GM18517 (cell line): ENCODE data around the gene CDH2.

Source experiments
- ATAC-seq: cut with Tn5 transposase; IDR thresholded peaks from one replicate; pipeline ENCODE4 v1.9.1; 2021; ENCODE audit warnings: mild to moderate bottlenecking, moderate library complexity; ENCODE audit not compliant: unreplicated experiment

Gene CDH2

GRCh38 chr18:28171837-28172236 is 5.1 kb downstream of the CDH2 start:
- ATAC-seq, result no peak

- no peak for ATAC-seq
Observed at GRCh38 chr18:28168725-28169124, 8.2 kb downstream of the CDH2 start.

DNA sequence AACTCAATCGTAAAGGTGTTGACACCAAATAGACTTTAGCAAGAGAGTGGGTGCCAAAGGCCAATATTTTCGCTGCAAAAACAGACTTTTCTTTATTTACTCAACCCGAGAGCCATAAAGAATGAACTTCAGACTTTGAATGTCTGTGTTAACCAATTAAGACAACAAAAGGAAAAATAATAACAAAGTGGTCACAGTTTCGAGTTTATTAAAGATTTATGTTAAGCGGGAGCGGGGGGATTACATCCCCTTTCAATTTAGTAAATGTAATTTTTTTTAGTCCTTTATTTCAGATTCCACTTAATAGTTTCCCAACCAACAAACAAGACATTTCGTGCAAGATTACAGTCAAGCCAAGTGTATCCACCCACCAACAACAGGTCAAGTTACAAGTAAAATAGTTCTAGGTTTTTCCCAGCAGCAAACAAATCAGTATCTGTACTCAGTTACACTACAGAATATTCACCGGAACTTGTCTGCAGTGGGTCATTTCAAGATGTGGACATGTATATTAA is 9.0 kb downstream of the CDH2 start:
- no peak for ATAC-seq

DNA sequence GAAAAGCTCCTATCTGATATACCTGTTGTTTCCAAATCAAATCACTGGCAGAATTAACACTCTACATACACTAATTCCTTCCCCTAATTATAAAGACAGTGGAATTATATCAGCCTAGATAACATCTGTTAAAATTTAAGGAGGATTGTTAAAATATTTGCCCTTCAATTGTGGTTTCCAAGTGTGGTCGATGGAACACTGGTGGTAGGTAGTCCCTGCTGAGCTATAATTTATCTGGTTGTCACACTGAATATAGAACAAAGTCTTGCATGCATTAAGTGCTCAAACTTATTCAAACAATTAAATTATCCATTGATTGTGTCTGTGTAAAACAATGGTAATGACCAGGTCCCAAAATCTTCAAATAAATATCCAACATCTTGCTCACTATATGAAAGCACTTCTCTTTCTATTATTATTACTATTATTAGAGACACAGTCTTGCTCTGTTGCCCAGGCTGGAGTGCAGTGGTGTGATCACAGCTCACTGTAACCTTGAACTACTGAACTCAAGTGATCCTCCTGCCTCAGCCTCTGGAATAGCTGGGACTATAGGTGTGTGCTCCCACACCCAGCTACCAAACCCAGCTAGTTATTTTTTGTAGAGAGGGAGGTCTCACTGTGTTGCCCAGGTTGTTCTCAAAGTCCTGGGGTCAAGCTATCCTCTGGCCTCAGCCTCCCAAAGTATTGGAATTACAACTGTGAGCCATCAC is 12.0 kb downstream of the CDH2 start:
- ATAC-seq, result no peak

DNA sequence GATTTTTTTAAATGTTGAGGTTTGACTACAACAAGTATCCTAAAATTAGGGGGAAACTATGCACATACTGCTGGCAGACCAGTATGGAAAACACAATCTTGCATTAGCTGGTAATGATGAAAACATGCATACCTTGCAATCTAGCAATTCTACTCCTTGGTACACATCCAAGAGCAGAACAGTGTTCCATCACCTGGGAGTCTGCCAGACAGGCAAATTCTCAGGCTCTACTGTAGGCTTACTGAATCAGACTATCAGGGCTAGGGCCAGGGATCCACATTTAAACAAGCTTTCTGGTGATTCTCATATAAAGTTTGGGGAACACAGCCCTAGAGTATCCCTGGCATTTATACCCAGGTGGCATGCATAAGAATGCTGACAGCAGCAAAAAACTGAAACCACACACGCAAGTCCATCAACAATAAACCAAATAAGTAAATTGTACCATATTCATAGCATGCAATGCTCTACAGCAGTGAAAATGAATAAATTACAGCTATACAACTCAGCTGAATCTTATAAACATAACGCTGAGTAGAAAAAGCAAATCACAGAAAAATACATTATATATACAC is 13.6 kb downstream of the CDH2 start:
- no peak for ATAC-seq

DNA sequence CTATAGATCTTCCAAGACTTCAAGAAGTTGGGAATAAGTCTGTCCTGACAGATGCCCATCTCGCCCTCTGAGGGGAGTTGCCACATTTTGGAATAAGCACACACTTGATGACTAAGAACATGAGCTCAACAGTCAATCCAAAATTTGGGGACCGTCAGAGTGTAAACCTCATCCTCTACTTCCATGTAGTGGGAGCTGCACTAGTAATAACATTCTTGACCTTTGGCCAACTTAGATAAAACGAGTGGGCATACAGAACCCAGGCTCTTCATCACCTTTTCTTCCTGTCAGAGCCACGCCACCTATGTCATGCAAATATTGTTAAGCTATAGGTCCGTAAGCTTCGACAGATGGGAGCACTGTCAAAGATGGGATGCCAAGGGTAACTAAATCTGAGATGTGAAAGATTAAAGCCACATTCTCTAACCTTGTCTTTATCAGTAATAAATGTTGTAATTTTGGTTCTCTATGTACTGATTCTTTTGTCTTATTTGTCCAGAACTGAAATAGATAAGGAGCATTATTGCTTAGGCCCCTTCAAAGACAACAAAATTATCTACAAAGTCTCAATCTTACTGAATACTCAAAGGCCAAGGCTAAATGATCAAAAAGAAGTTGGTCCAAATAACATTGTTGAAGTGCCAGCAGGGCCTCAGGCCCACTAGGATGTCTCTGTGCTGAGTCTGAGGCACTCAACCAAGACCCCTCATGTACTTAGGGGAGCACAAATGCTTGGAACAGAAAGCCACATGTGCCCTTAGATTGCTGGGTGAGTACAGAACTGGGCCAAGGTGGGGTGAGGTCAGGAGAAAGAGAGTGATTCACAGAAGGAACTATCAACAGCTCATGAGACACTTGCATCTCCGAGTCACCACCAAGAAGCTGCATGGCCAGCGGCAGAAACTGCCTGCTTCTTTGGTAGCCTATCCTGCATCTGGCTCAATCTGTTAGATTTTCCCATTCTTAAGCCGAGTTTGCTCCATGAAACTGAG is 15.0 kb downstream of the CDH2 start:
- no peak for ATAC-seq

GRCh38 chr18:28159055-28159454 is 17.9 kb downstream of the CDH2 start:
- ATAC-seq, result no peak

DNA sequence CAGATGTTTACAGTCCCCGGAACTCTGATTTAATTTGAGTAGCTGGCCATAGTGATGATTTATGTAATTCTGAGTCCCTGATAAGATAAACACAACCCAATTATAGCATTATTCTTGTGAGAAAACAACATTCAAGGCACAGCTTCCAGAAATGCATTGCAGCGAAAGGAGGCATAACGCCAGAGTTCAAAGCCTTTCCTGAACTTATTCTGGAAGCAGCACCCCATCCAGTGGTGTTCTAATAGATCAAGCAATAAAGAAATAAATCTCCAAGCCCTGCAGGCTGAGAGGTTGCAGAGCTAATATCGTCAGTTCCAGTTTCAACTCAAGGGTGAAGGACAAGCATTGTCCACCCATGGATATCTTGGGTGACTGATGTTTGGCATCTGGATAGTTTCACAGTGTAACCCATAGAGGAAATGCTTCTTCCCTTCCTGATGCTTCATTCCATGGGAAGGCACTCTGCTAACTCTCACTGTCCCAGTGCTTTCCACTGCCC is 18.8 kb downstream of the CDH2 start:
- ATAC-seq, result no peak

GRCh38 chr18:28153485-28154065 is 23.4 kb downstream of the CDH2 start:
- ATAC-seq, result no peak

GRCh38 chr18:28152754-28153153 is 24.2 kb downstream of the CDH2 start:
- ATAC-seq, result no peak

GRCh38 chr18:28152354-28152753 is 24.6 kb downstream of the CDH2 start:
- ATAC-seq, result no peak

- no peak for ATAC-seq
Observed at GRCh38 chr18:28151434-28151833, 25.5 kb downstream of the CDH2 start.

DNA sequence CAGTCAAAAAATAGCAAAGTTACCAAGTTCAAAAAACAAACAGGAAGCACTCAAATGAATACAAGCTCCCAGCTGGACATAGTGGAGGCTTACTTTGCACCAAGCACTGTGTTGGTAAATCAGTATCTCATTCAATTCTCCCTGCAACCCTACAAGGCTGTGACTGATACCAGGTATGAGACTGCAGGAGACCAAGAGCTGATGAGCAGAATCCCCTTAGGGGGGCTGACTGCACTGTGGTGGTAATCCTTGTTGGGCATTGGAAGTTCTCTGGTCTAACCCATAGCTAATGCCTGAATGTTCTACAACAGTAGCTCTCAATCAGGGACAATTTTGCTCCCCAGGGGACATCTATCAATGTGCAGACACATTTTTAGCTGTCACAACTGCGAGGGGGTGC is 26.0 kb downstream of the CDH2 start:
- no peak for ATAC-seq

DNA sequence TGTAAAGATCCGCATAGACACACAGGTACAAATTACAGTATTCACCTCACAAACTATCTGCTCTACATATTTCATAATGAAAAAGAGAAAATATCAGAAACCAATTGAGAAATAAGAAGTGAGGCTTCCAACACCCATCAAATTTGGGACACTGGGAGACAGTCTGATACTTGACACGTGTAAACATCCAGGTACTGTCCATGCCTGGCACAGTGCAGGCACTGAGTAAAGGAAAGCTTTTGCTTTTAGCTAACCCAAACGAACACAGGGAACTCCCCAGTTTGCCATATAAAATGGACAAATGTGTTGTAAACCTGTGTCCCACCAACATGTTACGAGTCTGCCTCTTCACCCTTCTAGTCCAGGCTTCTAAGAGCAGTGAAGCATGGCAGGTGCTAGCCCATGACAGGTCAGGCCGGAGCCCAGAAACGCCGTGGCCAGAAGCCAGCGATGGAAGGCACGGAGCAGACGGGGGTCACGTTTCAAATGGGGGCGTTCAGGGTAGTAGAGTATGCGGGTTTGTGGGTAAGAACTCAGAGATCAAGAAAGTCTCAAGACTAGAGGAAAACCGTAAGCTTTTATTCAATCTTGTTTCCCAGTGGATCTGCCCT is 27.0 kb downstream of the CDH2 start:
- no peak for ATAC-seq

- no peak for ATAC-seq
Observed at GRCh38 chr18:28147674-28148171, 29.2 kb downstream of the CDH2 start.

GRCh38 chr18:28143725-28144124 is 33.2 kb downstream of the CDH2 start:
- no peak for ATAC-seq

GRCh38 chr18:28138816-28139215 is 38.1 kb downstream of the CDH2 start:
- no peak for ATAC-seq

- no peak for ATAC-seq
Observed at GRCh38 chr18:28136071-28136470, 40.9 kb downstream of the CDH2 start.

GRCh38 chr18:28134774-28135173 is 42.2 kb downstream of the CDH2 start:
- ATAC-seq, result no peak

GRCh38 chr18:28132084-28132483 is 44.8 kb downstream of the CDH2 start:
- no peak for ATAC-seq
